Measurements from ENCODE around the gene COL1A1. TPM values are rescaled to one million over a fixed set of nuclear protein-coding genes. Genes with fewer than 3 reads are reported as not detected.
A peak's percentile ranks its signal among the peaks of the same experiment; 100 is the strongest.

The COL1A1 gene
- total RNA-seq, 1 donor from 2014 or later: 15.3 TPM

GRCh38 chr17:50139185-50139783 is 62.1 kb downstream of the COL1A1 start:
- Histone ChIP-seq H3K36me3 (ENCODE audit: control insufficient read depth, insufficient read depth, low read length) (peaks cover 62% of the 10 kb centered on the region), H3K4me3 (ENCODE audit: low read depth, low read length) (no peak overlapping the region), H3K27me3 (ENCODE audit: control insufficient read depth, insufficient read depth, low read length) (no peaks in the 10 kb centered on the region)
- no peak for TF ChIP-seq CTCF (IDR thresholded peaks at IDR 0.05; ENCODE audit: insufficient read depth, low read length, severe bottlenecking)
- FAIRE-seq (peak; percentile 82), DNase-seq (ENCODE audit: low read depth) (no peak)

- no peak for TF ChIP-seq CTCF (IDR thresholded peaks at IDR 0.05; ENCODE audit: insufficient read depth, low read length, severe bottlenecking)
- FAIRE-seq: peak; percentile 55
Observed at GRCh38 chr17:50137042-50137441, 64.4 kb downstream of the COL1A1 start.

GRCh38 chr17:50136096-50136687 is 65.2 kb downstream of the COL1A1 start:
- H3K36me3 ChIP-seq (ENCODE audit: control insufficient read depth, insufficient read depth, low read length): peaks cover 49% of the 10 kb centered on the region
- no peak for FAIRE-seq
- DNase-seq (ENCODE audit: low read depth): no peak
- no peak overlapping the region for H3K4me3 ChIP-seq (ENCODE audit: low read depth, low read length)
- H3K27me3 ChIP-seq (ENCODE audit: control insufficient read depth, insufficient read depth, low read length): no peaks in the 10 kb centered on the region
- no peak for TF ChIP-seq CTCF (IDR thresholded peaks at IDR 0.05; ENCODE audit: insufficient read depth, low read length, severe bottlenecking)

More at GRCh38 chr17:50137042-50137441, 64.4 kb downstream of the COL1A1 start:
- H3K27me3 ChIP-seq (ENCODE audit: control insufficient read depth, insufficient read depth, low read length): no peaks in the 10 kb centered on the region
- H3K36me3 ChIP-seq (ENCODE audit: control insufficient read depth, insufficient read depth, low read length): peaks cover 53% of the 10 kb centered on the region
- no peak overlapping the region for H3K4me3 ChIP-seq (ENCODE audit: low read depth, low read length)
- DNase-seq (ENCODE audit: low read depth): no peak

GRCh38 chr17:50135316-50136095 is 65.9 kb downstream of the COL1A1 start:
- no peaks in the 10 kb centered on the region for H3K27me3 ChIP-seq (ENCODE audit: control insufficient read depth, insufficient read depth, low read length)
- TF ChIP-seq CTCF (IDR thresholded peaks at IDR 0.05; ENCODE audit: insufficient read depth, low read length, severe bottlenecking): no peak
- no peak overlapping the region for H3K4me3 ChIP-seq (ENCODE audit: low read depth, low read length)
- H3K36me3 ChIP-seq (ENCODE audit: control insufficient read depth, insufficient read depth, low read length): peaks cover 44% of the 10 kb centered on the region
- FAIRE-seq (no peak), DNase-seq (ENCODE audit: low read depth) (no peak)

- DNase-seq (ENCODE audit: low read depth): no peak
- TF ChIP-seq CTCF (IDR thresholded peaks at IDR 0.05; ENCODE audit: insufficient read depth, low read length, severe bottlenecking): no peak
Observed at GRCh38 chr17:50134206-50135110, 67.0 kb downstream of the COL1A1 start.

More at GRCh38 chr17:50134206-50135110, 67.0 kb downstream of the COL1A1 start:
- peaks cover 36% of the 10 kb centered on the region for H3K36me3 ChIP-seq (ENCODE audit: control insufficient read depth, insufficient read depth, low read length)
- no peak overlapping the region for H3K4me3 ChIP-seq (ENCODE audit: low read depth, low read length)
- no peaks in the 10 kb centered on the region for H3K27me3 ChIP-seq (ENCODE audit: control insufficient read depth, insufficient read depth, low read length)
- no peak for FAIRE-seq

Measured in bronchial epithelial cell (primary cell).